ENCODE data around the gene MDFI.

DNA sequence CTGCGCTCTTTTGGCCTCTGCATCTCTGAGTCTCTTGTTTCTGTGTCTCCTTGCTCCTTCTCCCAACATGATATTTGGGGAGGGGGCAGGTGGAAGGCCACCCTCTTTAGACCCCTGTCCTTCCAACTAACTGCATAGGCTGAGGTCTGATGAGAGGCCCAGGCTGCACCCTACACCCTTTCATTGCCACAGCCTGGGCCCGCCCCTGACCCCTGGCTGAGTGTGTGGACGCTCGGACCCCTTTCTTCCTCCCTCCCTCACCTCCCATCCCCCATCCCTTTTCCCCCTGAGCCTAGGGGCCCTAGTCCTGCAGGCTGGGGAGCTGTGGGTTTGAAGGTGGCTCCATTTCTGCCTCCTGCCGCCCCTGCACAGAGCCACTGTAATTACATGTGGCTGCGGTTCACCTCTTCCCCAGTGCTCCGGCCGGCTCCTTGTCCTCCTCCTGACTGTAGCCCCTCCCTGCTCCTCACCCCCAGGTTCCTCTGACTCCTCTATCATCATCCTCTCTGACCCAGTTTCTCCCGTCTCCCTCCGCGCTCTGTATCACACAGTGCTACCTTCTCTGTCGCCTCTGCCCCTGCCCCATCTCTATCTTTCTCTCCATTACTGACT is 6.8 kb downstream of the MDFI start:
- TF ChIP-seq EZH2 (IDR thresholded peaks at IDR 0.05; ENCODE audit: insufficient read depth, poor library complexity, severe bottlenecking) (no peak), EZH2phosphoT487 (IDR thresholded peaks at IDR 0.05; ENCODE audit: insufficient read depth, low read depth) (no peak)
